ENCODE results near the gene WDR48.

GRCh38 chr3:39064646-39065045, 12.8 kb downstream of the WDR48 start:
- TF ChIP-seq, protein P1, sequence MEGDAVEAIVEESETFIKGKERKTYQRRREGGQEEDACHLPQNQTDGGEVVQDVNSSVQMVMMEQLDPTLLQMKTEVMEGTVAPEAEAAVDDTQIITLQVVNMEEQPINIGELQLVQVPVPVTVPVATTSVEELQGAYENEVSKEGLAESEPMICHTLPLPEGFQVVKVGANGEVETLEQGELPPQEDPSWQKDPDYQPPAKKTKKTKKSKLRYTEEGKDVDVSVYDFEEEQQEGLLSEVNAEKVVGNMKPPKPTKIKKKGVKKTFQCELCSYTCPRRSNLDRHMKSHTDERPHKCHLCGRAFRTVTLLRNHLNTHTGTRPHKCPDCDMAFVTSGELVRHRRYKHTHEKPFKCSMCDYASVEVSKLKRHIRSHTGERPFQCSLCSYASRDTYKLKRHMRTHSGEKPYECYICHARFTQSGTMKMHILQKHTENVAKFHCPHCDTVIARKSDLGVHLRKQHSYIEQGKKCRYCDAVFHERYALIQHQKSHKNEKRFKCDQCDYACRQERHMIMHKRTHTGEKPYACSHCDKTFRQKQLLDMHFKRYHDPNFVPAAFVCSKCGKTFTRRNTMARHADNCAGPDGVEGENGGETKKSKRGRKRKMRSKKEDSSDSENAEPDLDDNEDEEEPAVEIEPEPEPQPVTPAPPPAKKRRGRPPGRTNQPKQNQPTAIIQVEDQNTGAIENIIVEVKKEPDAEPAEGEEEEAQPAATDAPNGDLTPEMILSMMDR (IDR thresholded peaks at IDR 0.05) = no peak
- no peak for TF ChIP-seq POLR2A (IDR thresholded peaks at IDR 0.05)
